ENCODE results near the gene LIN7A. TPM values are rescaled to one million over a fixed set of nuclear protein-coding genes. Genes with fewer than 3 reads are reported as not detected.

Gene LIN7A
- total and polyA plus RNA-seq, 2 donors (not counting 1 experiment from before 2014, with no cell fraction given), result 22.8 to 35.3 TPM

DNA sequence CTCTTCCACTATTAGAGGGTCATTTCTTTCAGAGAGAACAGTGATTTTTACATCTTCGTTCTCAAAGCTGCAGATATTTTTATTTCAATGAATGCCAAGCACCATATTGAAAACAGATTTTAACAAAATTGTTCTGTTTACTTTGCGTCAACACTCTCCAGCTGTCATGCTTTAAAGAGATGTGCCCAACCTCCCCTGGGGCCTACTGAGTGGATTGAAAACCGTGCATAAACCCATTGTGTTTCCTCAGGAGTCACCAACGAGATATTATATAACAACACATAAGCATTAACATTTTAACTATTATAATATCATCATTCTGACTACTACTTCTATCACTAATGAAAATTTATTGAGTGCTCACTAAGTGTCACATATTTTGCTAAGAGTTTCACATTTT lies 139.5 kb downstream of the LIN7A start:
- Histone ChIP-seq H3K36me3 (ENCODE audit: control insufficient read depth, insufficient read depth, low read length) (no peaks in the 10 kb centered on the region), H3K27me3 (ENCODE audit: control insufficient read depth, insufficient read depth, low read length) (no peaks in the 10 kb centered on the region), H3K79me2 (ENCODE audit: control insufficient read depth, insufficient read depth, low read length) (no peaks in the 10 kb centered on the region), H3K4me2 (ENCODE audit: extremely low read depth, insufficient read depth, low read length) (no peak overlapping the region), H3K9ac (ENCODE audit: insufficient read depth, low read length) (no peak overlapping the region), H3K4me3 (replicated peaks in 1 of 4; ENCODE audit: control extremely low read depth in 1 of 4, insufficient read depth in 1 of 4, low read depth in 3 of 4, low read length in 4 of 4) (no peak overlapping the region), H3K27ac (ENCODE audit: insufficient read depth, low read length) (no peak overlapping the region), H2AFZ (ENCODE audit: low read length) (no peak overlapping the region), H4K20me1 (ENCODE audit: control insufficient read depth, extremely low read depth, insufficient read depth, low read length) (no peaks in the 10 kb centered on the region), H3K4me1 (ENCODE audit: control insufficient read depth, extremely low read depth, insufficient read depth, low read length) (no peaks in the 10 kb centered on the region), H3K9me3 (ENCODE audit: control insufficient read depth, insufficient read depth, low read depth, low read length) (no peaks in the 10 kb centered on the region)
- no peak for DNase-seq (ENCODE audit: low read depth in 2 of 2)
- TF ChIP-seq EZH2 (IDR thresholded peaks at IDR 0.05; ENCODE audit: low read length, missing control alignments), result no peak
- TF ChIP-seq, protein P1, sequence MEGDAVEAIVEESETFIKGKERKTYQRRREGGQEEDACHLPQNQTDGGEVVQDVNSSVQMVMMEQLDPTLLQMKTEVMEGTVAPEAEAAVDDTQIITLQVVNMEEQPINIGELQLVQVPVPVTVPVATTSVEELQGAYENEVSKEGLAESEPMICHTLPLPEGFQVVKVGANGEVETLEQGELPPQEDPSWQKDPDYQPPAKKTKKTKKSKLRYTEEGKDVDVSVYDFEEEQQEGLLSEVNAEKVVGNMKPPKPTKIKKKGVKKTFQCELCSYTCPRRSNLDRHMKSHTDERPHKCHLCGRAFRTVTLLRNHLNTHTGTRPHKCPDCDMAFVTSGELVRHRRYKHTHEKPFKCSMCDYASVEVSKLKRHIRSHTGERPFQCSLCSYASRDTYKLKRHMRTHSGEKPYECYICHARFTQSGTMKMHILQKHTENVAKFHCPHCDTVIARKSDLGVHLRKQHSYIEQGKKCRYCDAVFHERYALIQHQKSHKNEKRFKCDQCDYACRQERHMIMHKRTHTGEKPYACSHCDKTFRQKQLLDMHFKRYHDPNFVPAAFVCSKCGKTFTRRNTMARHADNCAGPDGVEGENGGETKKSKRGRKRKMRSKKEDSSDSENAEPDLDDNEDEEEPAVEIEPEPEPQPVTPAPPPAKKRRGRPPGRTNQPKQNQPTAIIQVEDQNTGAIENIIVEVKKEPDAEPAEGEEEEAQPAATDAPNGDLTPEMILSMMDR (conservative IDR thresholded peaks at IDR 0.05 in 1 of 2, IDR thresholded peaks at IDR 0.05 in 1 of 2; ENCODE audit: low read depth in 1 of 2, low read length in 2 of 2), result no peak

DNA sequence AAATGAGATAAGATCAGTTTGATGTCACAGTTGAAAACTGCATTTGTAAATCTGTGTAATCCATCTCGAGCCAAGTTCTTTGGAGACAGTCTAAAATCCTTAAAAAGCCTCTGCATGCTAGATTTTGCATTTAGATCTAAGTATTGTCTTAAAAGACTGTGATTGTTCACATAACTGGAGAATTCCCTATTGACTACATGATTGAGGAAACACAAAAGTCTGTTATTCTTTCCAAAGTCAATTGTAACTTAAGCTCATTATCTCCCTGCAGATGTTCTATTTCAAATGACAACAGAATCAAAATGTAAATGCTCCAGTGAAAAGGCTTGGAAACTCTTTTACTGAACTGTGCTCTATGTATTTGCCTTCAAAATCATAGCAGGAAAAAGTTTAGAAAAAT lies 143.2 kb downstream of the LIN7A start:
- TF ChIP-seq EZH2 (IDR thresholded peaks at IDR 0.05; ENCODE audit: low read length, missing control alignments), result no peak
- TF ChIP-seq, protein P1 (conservative IDR thresholded peaks at IDR 0.05 in 1 of 2, IDR thresholded peaks at IDR 0.05 in 1 of 2; ENCODE audit: low read depth in 1 of 2, low read length in 2 of 2), result no peak

DNA sequence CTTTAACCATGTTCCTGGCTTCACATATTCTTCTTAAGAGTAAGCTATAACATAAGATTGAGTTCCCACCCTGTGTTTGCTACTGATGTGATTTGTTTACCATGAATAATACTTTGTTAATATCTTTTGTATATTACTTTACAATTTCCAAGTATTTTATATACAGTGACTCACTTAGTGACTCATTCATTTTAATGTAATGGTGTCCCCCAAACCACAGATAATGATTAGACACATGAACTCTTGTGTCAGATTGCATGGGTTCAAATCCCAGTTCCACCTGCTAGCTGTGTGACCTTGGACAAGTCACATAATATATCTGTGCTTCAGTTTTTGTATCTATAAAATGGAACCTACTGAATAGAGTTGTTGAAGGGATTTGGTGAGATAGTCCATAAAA lies 144.9 kb downstream of the LIN7A start:
- Histone ChIP-seq H3K27ac (ENCODE audit: insufficient read depth, low read length) (no peak overlapping the region), H3K4me3 (replicated peaks in 1 of 4; ENCODE audit: control extremely low read depth in 1 of 4, insufficient read depth in 1 of 4, low read depth in 3 of 4, low read length in 4 of 4) (no peak overlapping the region), H3K9me3 (ENCODE audit: control insufficient read depth, insufficient read depth, low read depth, low read length) (no peaks in the 10 kb centered on the region), H3K4me2 (ENCODE audit: extremely low read depth, insufficient read depth, low read length) (no peak overlapping the region), H4K20me1 (ENCODE audit: control insufficient read depth, extremely low read depth, insufficient read depth, low read length) (no peaks in the 10 kb centered on the region), H3K36me3 (ENCODE audit: control insufficient read depth, insufficient read depth, low read length) (no peaks in the 10 kb centered on the region), H3K79me2 (ENCODE audit: control insufficient read depth, insufficient read depth, low read length) (no peaks in the 10 kb centered on the region), H3K9ac (ENCODE audit: insufficient read depth, low read length) (no peak overlapping the region), H3K27me3 (ENCODE audit: control insufficient read depth, insufficient read depth, low read length) (no peaks in the 10 kb centered on the region), H3K4me1 (ENCODE audit: control insufficient read depth, extremely low read depth, insufficient read depth, low read length) (no peaks in the 10 kb centered on the region), H2AFZ (ENCODE audit: low read length) (no peak overlapping the region)
- no peak for TF ChIP-seq EZH2 (IDR thresholded peaks at IDR 0.05; ENCODE audit: low read length, missing control alignments)
- TF ChIP-seq, protein P1 (conservative IDR thresholded peaks at IDR 0.05 in 1 of 2, IDR thresholded peaks at IDR 0.05 in 1 of 2; ENCODE audit: low read depth in 1 of 2, low read length in 2 of 2), result no peak
- DNase-seq (ENCODE audit: low read depth in 2 of 2), result peak in 1 of 2 donors; percentile 51

More for the DNA sequence above, 143.2 kb downstream of the LIN7A start:
- Histone ChIP-seq H3K4me2 (ENCODE audit: extremely low read depth, insufficient read depth, low read length) (no peak overlapping the region), H3K9me3 (ENCODE audit: control insufficient read depth, insufficient read depth, low read depth, low read length) (no peaks in the 10 kb centered on the region), H3K4me3 (replicated peaks in 1 of 4; ENCODE audit: control extremely low read depth in 1 of 4, insufficient read depth in 1 of 4, low read depth in 3 of 4, low read length in 4 of 4) (no peak overlapping the region), H3K4me1 (ENCODE audit: control insufficient read depth, extremely low read depth, insufficient read depth, low read length) (no peaks in the 10 kb centered on the region), H3K27ac (ENCODE audit: insufficient read depth, low read length) (no peak overlapping the region), H3K27me3 (ENCODE audit: control insufficient read depth, insufficient read depth, low read length) (no peaks in the 10 kb centered on the region), H2AFZ (ENCODE audit: low read length) (no peak overlapping the region), H3K9ac (ENCODE audit: insufficient read depth, low read length) (no peak overlapping the region), H4K20me1 (ENCODE audit: control insufficient read depth, extremely low read depth, insufficient read depth, low read length) (no peaks in the 10 kb centered on the region), H3K36me3 (ENCODE audit: control insufficient read depth, insufficient read depth, low read length) (no peaks in the 10 kb centered on the region), H3K79me2 (ENCODE audit: control insufficient read depth, insufficient read depth, low read length) (no peaks in the 10 kb centered on the region)
- DNase-seq (ENCODE audit: low read depth in 2 of 2), result no peak
